Spleen (tissue), 7 donors: ENCODE data around the gene DPF3.

Experiments
- POLR2A ChIP-seq, 3 donors: fragments of 450-650 bp; IDR thresholded peaks; one replicate each; pipeline ENCODE4 v1.5.1; 2017; ENCODE audit warnings: antibody characterized with exemption in 3 of 3, mild to moderate bottlenecking in 1 of 3
- TF ChIP-seq, protein P1 (sequence below), 11 experiments: fragments of 200-600 bp in 7 of 11; fragments of 450-650 bp in 4 of 11; sonication (generic) in 4 of 11; IDR thresholded peaks in 8 of 11; conservative IDR thresholded peaks in 3 of 11; 1 replicate in 7 of 11; 2 replicates in 4 of 11; pipeline versions ENCODE4 v1.4.0 to v1.8.0; 2016 to 2021; ENCODE audit warnings: antibody characterized with exemption in 11 of 11, inconsistent platforms in 4 of 11, mild to moderate bottlenecking in 1 of 11
- donor health status: DM: no; HTN: no; CAD: no; lungs with moderate emphysema.
- donor health status: DM: no; HTN: no; CAD: no.
- donor health status: DM: no; HTN: no; CAD: no.

DNA sequence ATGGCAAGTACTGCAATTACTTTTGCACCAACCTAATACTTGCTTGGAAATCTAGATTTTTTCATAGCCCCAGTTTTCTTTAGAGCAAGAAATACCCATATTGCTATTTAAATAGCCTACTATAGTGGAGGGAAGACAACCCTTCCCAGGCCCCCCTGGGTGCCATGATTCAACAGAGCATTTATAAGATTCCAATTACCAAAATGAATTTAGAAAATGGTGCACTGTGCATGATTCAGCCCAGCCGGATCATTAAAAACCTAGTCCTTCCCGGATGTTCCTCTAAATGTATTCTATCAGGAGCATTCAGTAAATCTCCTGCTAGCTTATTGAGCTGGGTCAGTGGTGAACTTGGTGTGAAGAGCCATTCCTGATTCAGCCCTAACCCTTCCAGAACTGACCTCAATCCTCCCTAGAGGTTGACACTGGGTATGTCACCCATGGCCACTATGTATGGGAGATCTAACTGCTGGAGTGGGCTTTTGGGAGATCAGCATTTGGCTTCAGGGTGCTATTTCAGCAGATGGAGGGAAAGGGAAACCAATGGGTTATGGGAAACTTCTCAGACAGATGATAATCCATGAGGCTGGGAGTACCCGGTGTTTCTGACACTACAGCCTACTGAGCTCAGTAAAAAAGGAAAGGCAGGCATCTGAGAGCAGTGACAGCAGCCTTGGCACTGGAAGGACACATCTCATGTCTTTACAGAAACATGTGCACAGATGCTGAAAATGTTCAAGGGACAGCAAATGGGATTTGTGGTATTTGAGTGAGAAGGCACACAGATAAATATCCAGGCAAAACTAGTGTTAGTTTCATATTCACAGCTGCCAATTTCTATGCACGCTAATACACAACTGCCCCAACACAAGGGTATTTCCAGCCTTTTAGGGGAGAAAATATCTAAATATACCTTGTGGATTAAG, 258.9 kb downstream of the DPF3 start:
- TF ChIP-seq, protein P1, sequence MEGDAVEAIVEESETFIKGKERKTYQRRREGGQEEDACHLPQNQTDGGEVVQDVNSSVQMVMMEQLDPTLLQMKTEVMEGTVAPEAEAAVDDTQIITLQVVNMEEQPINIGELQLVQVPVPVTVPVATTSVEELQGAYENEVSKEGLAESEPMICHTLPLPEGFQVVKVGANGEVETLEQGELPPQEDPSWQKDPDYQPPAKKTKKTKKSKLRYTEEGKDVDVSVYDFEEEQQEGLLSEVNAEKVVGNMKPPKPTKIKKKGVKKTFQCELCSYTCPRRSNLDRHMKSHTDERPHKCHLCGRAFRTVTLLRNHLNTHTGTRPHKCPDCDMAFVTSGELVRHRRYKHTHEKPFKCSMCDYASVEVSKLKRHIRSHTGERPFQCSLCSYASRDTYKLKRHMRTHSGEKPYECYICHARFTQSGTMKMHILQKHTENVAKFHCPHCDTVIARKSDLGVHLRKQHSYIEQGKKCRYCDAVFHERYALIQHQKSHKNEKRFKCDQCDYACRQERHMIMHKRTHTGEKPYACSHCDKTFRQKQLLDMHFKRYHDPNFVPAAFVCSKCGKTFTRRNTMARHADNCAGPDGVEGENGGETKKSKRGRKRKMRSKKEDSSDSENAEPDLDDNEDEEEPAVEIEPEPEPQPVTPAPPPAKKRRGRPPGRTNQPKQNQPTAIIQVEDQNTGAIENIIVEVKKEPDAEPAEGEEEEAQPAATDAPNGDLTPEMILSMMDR (IDR thresholded peaks at IDR 0.05 in 8 of 11, conservative IDR thresholded peaks at IDR 0.05 in 3 of 11): no peak
- TF ChIP-seq POLR2A (IDR thresholded peaks at IDR 0.05): no peak
